Thoracic aorta (tissue), 2 donors: ENCODE results near the gene ADI1. TPM values are rescaled to one million over a fixed set of nuclear protein-coding genes. Genes with fewer than 3 reads are reported as not detected.
"Not testable (repeated sequence)": the region's sequence is repeated elsewhere in the genome, so short reads cannot be mapped to it uniquely, and the experiment has no call there.

ENCODE experiments used
- ATAC-seq: fragments of 150-250 bp; one replicate; pipeline ENCODE4 v1.8.0; 2017; ENCODE audit warnings: low read depth; ENCODE audit not compliant: insufficient number of reproducible peaks, low FRiP score
- DNase-seq: peaks from one replicate; pipeline ENCODE4 v3.0.0-alpha.2; 2020; ENCODE audit warnings: low spot score
- H3K27ac ChIP-seq, 2 donors: fragments of 200-600 bp; sonication (generic); 1 replicate in 1 of 2; 2 replicates in 1 of 2; pipeline ENCODE4 v1.5.1; 2016; ENCODE audit warnings: mild to moderate bottlenecking in 2 of 2, moderate library complexity in 2 of 2
- H3K27me3 ChIP-seq: fragments of 200-600 bp; sonication (generic); replicated peaks from 2 replicates; pipeline ENCODE4 v1.6.0; 2016; ENCODE audit warnings: mild to moderate bottlenecking; ENCODE audit not compliant: insufficient read depth
- H3K36me3 ChIP-seq: fragments of 200-600 bp; sonication (generic); one replicate; pipeline ENCODE4 v1.5.1; 2016
- H3K4me1 ChIP-seq, 2 donors: fragments of 200-600 bp; sonication (generic); 1 replicate in 1 of 2; 2 replicates in 1 of 2; pipeline versions ENCODE4 v1.5.1 to v1.6.0; 2016; ENCODE audit warnings: low read depth in 2 of 2, mild to moderate bottlenecking in 1 of 2; ENCODE audit not compliant: control insufficient read depth in 1 of 2
- H3K4me3 ChIP-seq: fragments of 200-600 bp; sonication (generic); 2 replicates; pipeline ENCODE4 v1.5.1; 2016; ENCODE audit warnings: mild to moderate bottlenecking
- H3K9me3 ChIP-seq: fragments of 200-600 bp; sonication (generic); 2 replicates; pipeline ENCODE4 v1.5.1; 2016
- total RNA-seq, 2 donors: library from RNA; depleted of rRNA; stranded (reverse); fragments of >200 nt; gene quantifications; one replicate each; pipeline versions ENCODE4 v1.1.0 to v1.2.3, GENCODE V29; 2016
- TF ChIP-seq, protein P1 (sequence below): fragments of 200-600 bp; sonication (generic); IDR thresholded peaks from one replicate; pipeline ENCODE4 v1.5.1; 2019; ENCODE audit warnings: antibody characterized with exemption

ADI1 gene
- total RNA-seq, 2 donors from 2014 or later: 120 to 126 TPM

DNA sequence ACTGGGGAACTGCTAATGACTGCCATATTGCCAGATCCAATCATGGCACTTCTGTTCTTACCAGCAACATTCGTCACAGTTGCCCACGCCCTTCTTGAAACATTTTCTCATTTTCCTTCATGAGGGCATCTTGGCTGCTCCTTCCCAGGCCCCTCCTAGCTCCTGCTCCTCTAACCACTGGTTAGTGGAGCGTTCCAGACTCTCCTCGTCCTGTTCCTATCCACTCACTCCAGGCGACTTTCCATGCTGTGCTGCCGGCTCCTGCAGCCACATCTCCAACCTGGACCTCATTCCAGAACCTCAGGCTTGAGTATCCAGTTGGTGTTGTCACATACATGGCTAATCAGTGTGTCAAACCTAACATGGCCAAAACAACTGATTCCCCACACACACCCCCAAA lies 1.3 kb upstream of the ADI1 start:
- peak overlapping the region; percentile 94 for H3K4me3 ChIP-seq

DNA sequence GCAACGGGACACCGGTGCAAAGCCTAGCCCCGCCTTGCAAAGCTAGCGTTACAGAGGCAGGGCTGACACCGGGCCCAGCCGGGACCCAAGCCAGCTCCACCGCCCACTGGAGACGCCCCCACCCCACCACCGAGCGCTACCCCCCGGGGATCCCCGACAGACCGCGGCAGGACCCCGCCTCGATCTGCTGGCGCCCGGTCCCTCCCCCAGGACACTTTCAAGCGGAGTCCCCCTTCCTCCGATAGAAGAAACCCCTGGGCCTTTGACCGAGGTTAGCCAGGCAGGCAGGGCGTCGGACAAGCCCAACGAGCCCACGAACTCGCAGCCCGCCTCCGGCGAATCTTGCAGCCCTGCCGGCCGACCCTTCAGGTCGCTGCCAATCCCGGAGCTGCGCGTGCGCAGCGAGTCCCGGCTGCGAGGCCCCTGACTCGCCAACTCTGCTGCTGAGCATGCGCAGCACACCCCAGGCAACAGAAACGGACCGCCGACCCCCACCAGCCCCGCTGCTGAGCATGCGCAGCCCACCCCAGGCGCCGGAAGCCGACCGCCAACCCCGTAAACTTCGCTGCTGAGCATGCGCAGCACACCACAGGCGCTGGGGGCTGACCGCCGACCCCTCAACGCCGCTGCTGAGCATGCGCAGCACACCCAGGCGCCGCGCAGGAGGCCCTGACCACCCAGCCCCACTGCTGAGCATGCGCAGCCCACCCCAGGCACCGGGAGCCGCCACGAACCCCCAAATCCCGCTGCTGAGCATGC lies 656 bp downstream of the ADI1 start:
- Histone ChIP-seq H3K4me3 (peak overlapping the region; percentile 94), H3K27me3 (no peaks in the 10 kb centered on the region), H3K4me1 (peaks cover 27 to 49% of the 10 kb centered on the region in 2 donors), H3K27ac (peak overlapping the region; percentile 98 to 99), H3K36me3 (peaks cover 8% of the 10 kb centered on the region), H3K9me3 (no peaks in the 10 kb centered on the region)
- peak; percentile 86 for DNase-seq
- ATAC-seq: peak; percentile 79
- TF ChIP-seq, protein P1, sequence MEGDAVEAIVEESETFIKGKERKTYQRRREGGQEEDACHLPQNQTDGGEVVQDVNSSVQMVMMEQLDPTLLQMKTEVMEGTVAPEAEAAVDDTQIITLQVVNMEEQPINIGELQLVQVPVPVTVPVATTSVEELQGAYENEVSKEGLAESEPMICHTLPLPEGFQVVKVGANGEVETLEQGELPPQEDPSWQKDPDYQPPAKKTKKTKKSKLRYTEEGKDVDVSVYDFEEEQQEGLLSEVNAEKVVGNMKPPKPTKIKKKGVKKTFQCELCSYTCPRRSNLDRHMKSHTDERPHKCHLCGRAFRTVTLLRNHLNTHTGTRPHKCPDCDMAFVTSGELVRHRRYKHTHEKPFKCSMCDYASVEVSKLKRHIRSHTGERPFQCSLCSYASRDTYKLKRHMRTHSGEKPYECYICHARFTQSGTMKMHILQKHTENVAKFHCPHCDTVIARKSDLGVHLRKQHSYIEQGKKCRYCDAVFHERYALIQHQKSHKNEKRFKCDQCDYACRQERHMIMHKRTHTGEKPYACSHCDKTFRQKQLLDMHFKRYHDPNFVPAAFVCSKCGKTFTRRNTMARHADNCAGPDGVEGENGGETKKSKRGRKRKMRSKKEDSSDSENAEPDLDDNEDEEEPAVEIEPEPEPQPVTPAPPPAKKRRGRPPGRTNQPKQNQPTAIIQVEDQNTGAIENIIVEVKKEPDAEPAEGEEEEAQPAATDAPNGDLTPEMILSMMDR: no peak

More for the DNA sequence above, 1.3 kb upstream of the ADI1 start:
- no peaks in the 10 kb centered on the region for H3K9me3 ChIP-seq
- H3K4me1 ChIP-seq: peaks cover 41 to 68% of the 10 kb centered on the region in 2 donors
- no peak for ATAC-seq
- TF ChIP-seq, protein P1: no peak
- no peak overlapping the region for H3K27ac ChIP-seq
- no peak for DNase-seq
- peaks cover 6% of the 10 kb centered on the region for H3K36me3 ChIP-seq
- H3K27me3 ChIP-seq: no peaks in the 10 kb centered on the region

DNA sequence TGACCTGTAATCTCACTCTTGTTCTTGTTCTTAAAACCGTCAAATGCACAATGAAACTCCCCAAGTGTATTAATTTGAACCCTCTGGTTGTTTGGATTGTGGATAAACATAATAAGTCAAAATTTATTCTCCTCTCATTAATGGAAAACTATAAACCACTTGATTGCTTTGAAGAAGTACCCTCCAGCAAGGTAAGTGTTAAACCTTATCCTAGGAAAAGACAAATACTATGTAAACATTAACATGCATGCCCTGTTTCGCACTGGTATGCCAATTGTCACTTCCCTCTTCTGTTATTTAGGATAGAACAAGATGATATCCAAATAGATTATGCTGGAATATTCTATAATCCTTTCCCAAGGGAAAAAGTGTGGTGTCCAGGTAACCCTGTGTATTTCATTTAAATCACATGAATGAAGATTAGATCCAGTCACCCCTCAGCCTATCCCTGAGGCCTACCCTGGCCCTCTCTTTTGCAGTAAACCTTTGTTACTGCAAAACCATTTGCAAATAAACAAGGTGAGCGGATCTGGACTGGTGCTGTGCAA lies 1.3 kb downstream of the ADI1 start:
- peaks cover 14% of the 10 kb centered on the region for H3K36me3 ChIP-seq
- peaks cover 25 to 43% of the 10 kb centered on the region in 2 donors for H3K4me1 ChIP-seq
- ATAC-seq (no peak), DNase-seq (no peak)
- H3K27ac ChIP-seq: peak overlapping the region; percentile 71 to 99
- peak overlapping the region; percentile 94 for H3K4me3 ChIP-seq
- no peaks in the 10 kb centered on the region for H3K9me3 ChIP-seq
- H3K27me3 ChIP-seq: no peaks in the 10 kb centered on the region
- TF ChIP-seq, protein P1: no peak

DNA sequence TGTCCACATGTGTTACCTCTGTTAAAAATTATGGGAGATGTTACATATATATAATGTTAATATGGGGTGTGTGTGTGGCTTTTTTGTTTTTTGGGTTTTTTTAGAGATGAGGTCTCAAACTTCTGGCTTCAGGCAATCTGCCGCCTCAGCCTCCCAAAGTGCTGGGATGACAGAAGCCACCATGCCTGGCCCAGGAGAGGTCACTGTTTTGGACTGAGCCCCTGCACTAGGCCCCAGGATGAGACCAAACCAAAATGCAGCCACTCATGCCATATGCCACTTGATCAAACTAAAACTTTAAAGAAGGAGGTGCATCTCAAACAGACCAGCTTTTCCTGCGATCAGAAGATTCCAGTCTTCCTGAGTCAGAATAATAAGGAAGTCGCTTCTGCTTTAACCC lies 2.5 kb downstream of the ADI1 start:
- peaks cover 26% of the 10 kb centered on the region for H3K36me3 ChIP-seq
- H3K27me3 ChIP-seq: no peaks in the 10 kb centered on the region
- H3K4me1 ChIP-seq: peaks cover 20 to 32% of the 10 kb centered on the region in 2 donors
- TF ChIP-seq, protein P1: no peak
- no peaks in the 10 kb centered on the region for H3K9me3 ChIP-seq
- H3K4me3 ChIP-seq: no peak overlapping the region
- no peak for ATAC-seq
- no peak overlapping the region for H3K27ac ChIP-seq
- no peak for DNase-seq

DNA sequence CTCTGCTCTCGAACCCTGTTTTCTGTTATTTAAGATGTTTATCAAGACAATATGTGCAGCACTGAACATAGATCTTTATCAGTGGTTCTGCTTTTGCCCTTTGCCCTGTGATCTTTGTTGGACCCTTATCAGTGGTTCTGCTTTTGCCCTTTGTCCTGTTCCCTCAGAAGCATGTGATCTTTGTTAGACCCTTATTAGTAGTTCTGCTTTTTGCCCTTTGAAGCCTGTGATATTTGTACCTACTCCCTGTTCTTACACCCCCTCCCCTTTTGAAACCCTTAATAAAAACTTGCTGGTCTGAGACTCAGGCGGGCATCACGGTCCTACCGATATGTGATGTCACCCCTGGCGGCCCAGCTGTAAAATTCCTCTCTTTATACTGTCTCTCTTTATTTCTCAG lies 3.9 kb downstream of the ADI1 start:
- H3K4me3 ChIP-seq, DNase-seq: not testable (repeated sequence)
- peaks cover 38% of the 10 kb centered on the region for H3K36me3 ChIP-seq

More for the DNA sequence above, 3.9 kb downstream of the ADI1 start:
- H3K27ac ChIP-seq, ATAC-seq, H3K27me3 ChIP-seq, H3K9me3 ChIP-seq: not testable (repeated sequence)
- peaks cover 17 to 18% of the 10 kb centered on the region in 2 donors for H3K4me1 ChIP-seq
